ENCODE results near the gene PGM2. TPM values are rescaled to one million over a fixed set of nuclear protein-coding genes. Genes with fewer than 3 reads are reported as not detected.
"Not testable (repeated sequence)": the region's sequence is repeated elsewhere in the genome, so short reads cannot be mapped to it uniquely, and the experiment has no call there.

Gene PGM2
- total and polyA plus RNA-seq, 12 donors: 5.9 to 16.4 (median 8.8) TPM

- 83 to 89% methylated on average over 2 of the region's 2 CpGs for WGBS, 2 donors
- ATAC-seq (no peak), DNase-seq (no peak)
- Histone ChIP-seq H3K4me3 (no peak overlapping the region), H3K4me1 (peaks cover 0 to 8% (median 0%) of the 10 kb centered on the region in 9 donors), H3K9me3 (peaks cover 0 to 3% (median 0%) of the 10 kb centered on the region in 11 donors), H3K27me3 (peaks cover 0 to 2% (median 0%) of the 10 kb centered on the region in 7 donors), H3K36me3 (no peaks in the 10 kb centered on the region), H3K27ac (no peak overlapping the region)
- no peak for TF ChIP-seq CTCF (IDR thresholded peaks at IDR 0.05)
- intact Hi-C loops (cut with DNase I): loop anchor here in 2 of 10 donors (5.0 to 10.0 kb wide), 2 partner anchors 86 to 174 kb away; no protein-coding TSS in a partner anchor
Measured at GRCh38 chr4:37781131-37781455, 45.4 kb upstream of the PGM2 start.

DNA sequence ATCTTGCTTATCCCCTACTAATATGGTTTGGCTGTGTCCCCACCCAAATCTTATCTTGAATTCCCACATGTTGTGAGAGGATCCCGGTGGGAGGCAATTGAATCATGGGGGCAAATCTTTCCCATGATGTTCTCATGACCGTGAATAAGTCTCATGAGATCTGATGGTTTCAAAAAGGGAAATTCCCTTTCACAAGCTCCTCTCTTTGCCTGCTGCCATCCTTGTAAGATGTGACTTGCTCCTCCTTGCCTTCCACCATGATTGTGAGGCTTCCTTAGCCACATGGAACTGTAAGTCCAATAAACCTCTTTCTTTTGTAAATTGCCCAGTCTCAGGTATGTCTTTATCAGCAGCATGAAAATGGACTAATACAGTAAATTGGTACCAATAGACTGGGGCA lies 40.2 kb upstream of the PGM2 start:
- not testable (repeated sequence) for H3K36me3 ChIP-seq, H3K27me3 ChIP-seq, H3K4me1 ChIP-seq, H3K4me3 ChIP-seq, H3K9me3 ChIP-seq, ATAC-seq, DNase-seq, H3K27ac ChIP-seq
- intact Hi-C loops (cut with DNase I): loop anchor here in 1 of 10 donors (10.0 kb wide), 1 partner anchor 91 kb away; no protein-coding TSS in a partner anchor
- 66 to 70% methylated on average over 2 of the region's 2 CpGs for WGBS, 2 donors

- intact Hi-C loops (cut with DNase I): loop anchor here in 1 of 10 donors (10.0 kb wide), 1 partner anchor 93 kb away; no protein-coding TSS in a partner anchor
- not testable (repeated sequence) for H3K9me3 ChIP-seq, H3K4me1 ChIP-seq, H3K36me3 ChIP-seq, DNase-seq, H3K4me3 ChIP-seq, H3K27ac ChIP-seq, H3K27me3 ChIP-seq, ATAC-seq
- 87 to 89% methylated on average over 3 of the region's 3 CpGs for WGBS, 2 donors
Measured at GRCh38 chr4:37787883-37788460, 38.5 kb upstream of the PGM2 start.

- TF ChIP-seq CTCF (IDR thresholded peaks at IDR 0.05): no peak
- Histone ChIP-seq H3K36me3 (no peaks in the 10 kb centered on the region), H3K9me3 (peaks cover 0 to 5% (median 0%) of the 10 kb centered on the region in 11 donors), H3K4me1 (no peaks in the 10 kb centered on the region), H3K4me3 (no peak overlapping the region), H3K27me3 (peaks cover 0 to 4% (median 0%) of the 10 kb centered on the region in 7 donors), H3K27ac (no peak overlapping the region)
- intact Hi-C loops (cut with DNase I): loop anchor here in 1 of 10 donors (10.0 kb wide), 1 partner anchor 94 kb away; no protein-coding TSS in a partner anchor
- ATAC-seq (no peak), DNase-seq (no peak)
- 83% methylated on average over 4 of the region's 4 CpGs for WGBS, 2 donors
Measured at GRCh38 chr4:37788819-37789218, 37.7 kb upstream of the PGM2 start.

DNA sequence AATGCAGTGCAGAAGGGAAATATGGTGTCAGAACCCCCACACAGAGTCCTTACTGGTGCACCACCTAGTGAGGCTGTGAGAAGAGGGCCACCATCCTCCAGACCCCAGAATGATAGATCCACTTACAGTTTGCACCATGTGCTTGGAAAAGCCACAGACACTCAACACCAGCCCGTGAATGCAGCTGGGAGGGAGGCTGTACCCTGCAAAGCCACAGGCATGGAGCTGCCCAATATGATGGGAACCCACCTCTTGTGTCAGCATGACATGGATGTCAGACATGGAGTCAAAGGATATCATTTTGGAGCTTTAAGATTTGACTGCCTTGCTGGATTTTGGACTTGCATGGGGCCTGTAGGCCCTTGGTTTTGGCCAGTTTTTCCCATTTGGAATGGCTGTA lies 34.2 kb upstream of the PGM2 start:
- no peak for ATAC-seq
- Histone ChIP-seq H3K9me3 (no peaks in the 10 kb centered on the region), H3K4me1 (no peaks in the 10 kb centered on the region), H3K27ac (no peak overlapping the region), H3K36me3 (no peaks in the 10 kb centered on the region), H3K27me3 (peaks cover 0 to 4% (median 0%) of the 10 kb centered on the region in 7 donors), H3K4me3 (no peak overlapping the region)
- DNase-seq: no peak
- TF ChIP-seq CTCF (IDR thresholded peaks at IDR 0.05): no peak
- intact Hi-C loops (cut with DNase I): loop anchor here in 8 of 10 donors (2.0 to 10.0 kb wide), 6 partner anchors 97 to 340 kb away; partner anchors contain the start of gene RELL1 (in 1 of the 8)
- 74 to 85% methylated on average over 1 of the region's 1 CpG for WGBS, 2 donors
